GM18858 (cell line): ENCODE measurements around the gene BTBD3.

ENCODE experiments used
- ATAC-seq: cut with Tn5 transposase; IDR thresholded peaks from one replicate; pipeline ENCODE4 v1.9.1; 2021; ENCODE audit not compliant: unreplicated experiment

The BTBD3 gene

DNA sequence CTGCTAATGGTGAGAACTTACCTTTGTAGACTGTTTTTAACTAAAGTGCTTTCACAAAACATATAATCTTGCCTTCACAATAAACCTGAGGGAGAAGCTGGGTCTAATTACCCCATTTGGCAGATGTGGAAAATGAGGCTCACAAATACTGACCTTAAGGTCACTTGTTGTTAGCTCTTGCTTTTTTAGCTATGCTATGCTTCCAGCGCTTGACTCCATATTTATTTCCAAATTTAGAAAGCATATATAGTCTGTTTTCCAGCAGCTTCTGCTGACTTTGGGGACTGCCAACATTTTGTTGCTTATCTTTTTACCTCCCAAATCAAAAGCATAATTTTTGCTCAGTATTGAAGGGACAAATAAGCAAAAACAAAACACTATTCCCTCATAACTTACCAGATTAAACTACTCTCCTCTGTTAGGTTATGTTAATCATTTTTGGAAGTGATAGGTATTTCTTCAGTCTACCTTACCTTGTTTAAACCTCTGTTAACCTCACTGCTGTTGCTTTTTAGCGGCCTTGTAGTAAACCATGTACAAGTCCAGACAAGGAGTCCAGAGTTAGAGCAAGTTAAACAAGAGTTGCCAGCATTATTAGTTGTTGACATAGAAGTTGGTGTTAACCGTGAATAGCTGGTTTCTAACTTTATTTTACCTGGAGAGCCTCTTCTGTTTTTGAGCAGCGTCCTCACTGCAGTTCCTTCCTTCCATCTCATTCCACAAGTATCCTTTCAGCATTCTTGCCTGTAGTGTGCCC lies 4.9 kb upstream of the BTBD3 start:
- ATAC-seq = no peak

DNA sequence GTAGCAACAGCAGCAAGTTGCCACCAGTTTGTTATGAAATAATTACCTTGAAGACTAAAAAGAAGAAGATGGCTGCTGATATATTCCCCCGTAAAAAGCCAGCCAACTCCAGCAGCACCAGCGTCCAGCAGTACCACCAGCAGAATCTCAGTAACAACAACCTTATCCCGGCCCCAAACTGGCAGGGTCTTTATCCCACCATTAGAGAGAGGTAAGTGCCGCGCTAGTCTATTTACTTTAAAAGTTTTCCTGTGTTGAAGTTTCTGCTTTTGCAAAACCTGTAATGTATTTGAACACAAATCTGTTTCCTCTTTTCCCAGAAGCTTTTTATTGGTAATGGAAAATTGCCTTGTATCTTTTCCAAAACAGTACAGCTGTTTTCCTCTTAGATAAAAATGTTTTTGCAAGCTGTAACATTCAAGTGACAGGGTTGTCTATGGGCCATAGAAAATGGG lies 725 bp downstream of the BTBD3 start:
- ATAC-seq = no peak

DNA sequence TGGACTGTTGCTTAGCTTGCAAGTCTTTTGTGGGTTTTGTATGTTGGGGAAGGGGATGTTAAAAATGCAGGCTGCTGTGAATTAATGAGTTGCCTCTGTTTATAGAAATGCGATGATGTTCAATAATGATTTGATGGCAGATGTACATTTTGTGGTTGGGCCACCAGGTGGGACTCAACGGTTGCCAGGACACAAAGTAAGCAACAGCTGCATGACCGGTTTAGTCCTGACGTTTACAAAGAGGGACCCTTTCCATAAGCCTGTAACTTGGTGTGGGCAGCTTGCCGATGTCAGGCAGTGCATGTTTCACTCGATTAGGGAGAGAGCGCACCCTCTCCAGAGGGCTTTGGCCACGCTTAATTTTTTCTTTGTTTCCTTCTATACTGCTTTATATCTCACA lies 1.3 kb downstream of the BTBD3 start:
- ATAC-seq = no peak

DNA sequence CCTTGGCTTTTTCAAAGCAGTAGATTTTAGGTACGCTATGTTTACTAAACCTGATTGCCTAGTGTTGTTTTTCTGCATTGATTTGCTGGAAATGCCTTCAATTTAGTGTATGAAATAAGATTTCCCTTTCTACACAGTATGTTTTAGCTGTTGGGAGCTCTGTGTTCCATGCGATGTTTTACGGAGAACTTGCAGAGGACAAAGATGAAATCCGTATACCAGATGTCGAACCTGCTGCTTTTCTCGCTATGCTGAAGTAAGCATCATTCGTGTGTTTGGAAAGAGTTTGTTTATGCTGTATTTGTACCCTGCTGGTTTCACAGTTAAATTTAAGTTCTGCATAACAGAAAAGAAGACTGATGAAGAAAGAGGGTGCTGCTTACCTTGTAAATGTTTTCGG lies 1.9 kb downstream of the BTBD3 start:
- no peak for ATAC-seq

DNA sequence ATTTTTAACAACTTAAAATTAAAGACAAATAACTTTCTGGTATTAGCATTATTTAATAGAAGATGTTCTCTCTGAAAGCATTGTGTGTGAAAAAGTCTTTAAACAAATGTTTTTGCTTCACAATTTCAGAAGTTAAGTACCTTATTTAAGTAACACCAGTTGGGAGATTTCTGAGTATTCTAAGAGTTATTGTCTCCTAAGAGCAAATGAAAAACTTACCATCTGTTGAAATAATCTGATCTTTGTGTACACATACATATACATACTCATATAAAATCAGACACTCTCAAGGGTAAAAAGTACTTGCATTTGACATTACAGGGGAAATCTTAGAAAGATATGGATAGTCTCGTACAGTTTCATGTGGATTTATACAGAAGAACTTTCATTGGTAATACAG lies 2.4 kb downstream of the BTBD3 start:
- ATAC-seq = no peak

DNA sequence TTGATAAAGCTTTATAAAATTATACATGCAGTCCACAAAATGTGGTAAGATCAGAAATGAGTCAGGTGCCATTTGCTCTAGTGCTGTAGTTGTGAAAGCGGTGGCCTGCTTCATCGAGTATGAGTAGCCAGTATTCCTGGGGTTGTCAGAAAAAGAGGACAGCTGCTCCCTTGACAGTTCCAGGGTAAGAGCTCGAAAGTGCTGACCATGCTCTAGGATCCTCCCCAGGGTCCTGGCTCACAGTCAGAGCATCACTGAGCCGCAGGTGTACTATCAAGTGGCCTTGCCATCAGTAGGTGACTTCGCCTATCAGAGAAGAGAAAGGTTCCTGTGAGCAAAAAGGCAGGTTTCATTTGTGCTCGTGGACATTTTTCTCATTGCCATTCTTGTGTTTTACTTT lies 3.6 kb downstream of the BTBD3 start:
- no peak for ATAC-seq

DNA sequence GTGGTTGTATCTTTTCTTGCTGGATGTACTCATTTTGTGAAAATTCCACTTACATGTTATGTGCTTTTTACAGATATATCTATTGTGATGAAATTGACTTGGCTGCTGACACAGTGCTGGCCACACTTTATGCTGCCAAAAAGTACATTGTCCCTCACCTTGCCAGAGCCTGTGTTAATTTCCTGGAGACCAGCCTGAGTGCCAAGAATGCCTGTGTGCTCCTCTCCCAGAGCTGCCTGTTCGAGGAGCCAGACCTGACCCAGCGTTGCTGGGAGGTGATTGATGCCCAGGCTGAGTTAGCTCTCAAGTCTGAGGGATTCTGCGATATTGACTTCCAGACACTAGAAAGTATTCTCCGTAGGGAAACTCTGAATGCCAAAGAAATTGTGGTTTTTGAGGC lies 4.9 kb downstream of the BTBD3 start:
- no peak for ATAC-seq

DNA sequence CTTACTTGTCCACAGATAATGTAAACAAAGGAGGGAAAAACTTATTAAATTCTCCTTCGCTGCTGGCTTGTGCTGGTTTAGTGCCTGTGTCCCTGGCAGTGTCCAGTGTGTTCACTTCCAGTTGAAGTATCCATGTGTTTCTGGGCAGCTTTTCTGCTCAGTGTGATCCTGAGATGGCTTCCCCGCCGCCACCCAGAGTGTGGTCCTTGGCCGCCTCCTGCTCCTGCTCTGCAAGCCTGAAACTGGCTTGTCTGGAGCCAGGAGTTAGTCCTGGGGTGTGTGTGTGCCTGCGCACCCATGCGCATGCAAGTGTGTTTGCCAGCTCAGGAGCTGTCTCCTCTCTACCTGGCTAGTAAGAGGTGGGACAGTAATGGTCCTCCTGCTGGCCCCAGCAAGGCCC lies 7.2 kb downstream of the BTBD3 start:
- ATAC-seq = no peak

DNA sequence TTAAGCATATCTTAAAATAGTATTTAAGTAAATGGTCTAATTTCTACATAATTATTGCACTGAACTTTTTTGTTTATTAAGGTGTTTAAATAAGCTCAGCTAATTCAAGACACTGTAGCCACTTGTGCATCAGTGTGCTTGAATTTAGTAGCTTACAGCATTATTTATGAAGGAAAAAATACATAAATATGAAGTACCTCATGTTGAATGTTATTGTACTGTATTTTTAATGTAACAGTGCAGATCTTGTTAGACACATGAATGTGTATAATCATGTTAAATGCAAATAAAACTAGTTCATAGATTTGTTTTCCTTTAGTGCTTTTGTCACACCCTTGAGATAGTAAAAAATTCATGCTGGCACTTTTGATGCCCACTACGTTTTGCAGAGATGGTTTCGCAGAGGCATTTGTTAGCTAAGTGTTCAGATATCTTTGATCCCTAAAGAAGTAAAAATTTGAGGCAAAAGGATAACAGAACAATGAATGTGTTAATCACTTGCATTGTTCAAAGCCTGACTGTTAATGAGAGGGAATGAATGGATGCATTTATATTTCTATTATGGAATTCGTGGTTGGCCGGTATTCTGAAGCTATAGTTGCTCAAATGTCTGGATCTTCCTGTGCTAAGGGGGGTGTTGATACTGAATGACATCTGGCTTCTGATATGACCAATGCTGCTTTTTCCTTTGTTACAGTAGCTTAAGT lies 8.8 kb downstream of the BTBD3 start:
- ATAC-seq = no peak

DNA sequence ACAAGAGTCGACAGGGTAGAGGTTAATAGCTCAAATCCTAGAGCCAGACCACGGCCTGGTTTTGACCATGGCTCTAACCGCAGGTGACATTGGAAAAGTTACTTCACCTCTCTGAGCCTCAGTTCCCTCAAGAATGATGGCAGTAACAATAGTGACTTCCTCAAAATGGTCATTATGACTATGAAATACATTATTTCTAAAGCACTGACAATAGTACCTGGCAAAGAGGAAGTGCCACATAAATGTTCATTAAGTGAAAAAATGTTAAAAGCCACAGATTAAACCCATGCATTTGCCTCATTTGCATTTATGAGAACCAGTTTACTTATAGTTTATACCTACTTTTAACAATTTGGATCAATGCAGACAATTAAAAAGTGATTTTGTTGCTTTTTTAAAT lies 12.3 kb downstream of the BTBD3 start:
- no peak for ATAC-seq

DNA sequence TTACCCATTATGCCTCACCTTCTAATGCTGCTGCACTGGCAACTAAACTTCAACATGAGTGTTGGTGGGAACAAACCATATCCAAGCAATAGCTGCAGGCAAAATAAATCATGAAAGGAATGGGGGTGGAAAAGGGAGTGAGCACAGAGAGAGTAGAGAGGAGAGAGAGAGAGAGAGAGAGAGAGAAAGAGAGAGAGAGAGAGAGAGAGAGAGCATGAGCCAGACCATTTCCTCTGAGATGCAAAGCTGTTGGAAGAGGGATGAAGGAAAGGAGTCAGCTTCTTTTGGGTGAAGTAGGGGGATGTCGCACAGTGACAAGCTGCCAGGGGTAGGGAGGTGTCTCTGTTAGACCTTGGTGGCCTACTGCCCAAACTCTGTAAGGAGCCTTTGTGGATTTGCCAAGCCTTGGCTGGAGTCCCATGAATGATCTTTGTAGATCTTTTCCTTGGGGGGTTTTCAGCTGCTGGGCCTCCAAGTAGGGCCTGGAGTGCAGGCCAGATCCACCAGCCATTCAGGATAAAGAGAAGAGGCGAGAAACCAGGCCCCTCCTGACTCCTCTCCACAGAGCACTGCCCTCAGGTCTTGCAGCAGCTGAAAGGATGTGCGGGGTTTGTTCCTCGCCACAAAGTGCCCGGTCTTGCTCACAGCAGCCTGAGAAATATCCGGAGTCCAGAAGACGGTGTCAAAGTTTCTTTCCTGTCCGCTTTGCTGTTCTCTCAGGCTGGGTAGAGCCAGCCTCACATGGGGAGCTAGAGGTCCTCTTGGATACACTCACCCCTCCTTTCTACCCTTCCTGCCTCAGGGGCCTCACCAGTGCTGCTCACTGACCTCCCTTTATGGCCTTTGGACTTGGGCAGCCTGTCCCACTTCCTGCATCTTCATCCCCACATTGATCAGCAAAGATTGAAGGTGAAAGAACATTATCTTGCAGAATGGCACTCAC lies 17.8 kb downstream of the BTBD3 start:
- ATAC-seq = no peak

DNA sequence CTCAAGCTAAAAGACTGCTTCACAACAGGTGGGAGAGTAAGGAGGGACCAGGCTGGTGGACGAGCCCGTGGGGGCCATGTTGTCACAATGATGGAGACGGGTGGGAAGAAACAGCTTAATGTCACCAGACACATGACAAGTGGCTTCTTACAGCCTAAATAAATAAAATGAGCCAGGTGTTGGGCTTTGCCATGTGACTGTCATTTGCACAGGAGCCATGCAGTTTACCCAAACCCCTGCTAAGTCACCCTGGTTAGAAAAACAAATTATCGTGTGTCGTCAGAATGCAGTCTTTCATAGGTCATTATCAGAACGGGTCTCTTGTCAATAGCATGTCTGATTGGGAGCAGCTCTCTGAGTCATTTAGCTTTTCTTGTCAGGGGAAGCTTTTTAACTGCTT lies 18.5 kb downstream of the BTBD3 start:
- ATAC-seq = no peak

DNA sequence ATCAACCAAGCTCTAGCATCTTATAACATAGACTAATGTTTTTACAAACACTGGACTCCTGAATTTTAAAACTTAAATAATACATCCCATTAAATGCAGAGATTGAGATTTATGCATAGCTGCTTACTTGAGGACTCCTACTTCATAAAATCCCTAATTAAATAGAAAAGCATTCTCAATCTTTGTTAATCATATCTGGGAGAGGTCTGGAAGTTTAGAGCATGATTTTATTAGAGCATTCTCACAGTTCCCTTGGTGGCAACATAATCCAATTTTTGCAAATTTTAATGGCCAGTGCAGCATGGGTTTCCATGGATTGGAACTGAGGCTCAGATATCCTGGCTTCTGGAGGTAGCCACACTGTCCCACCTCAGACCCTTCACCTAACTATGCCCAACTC lies 19.5 kb downstream of the BTBD3 start:
- ATAC-seq = no peak

DNA sequence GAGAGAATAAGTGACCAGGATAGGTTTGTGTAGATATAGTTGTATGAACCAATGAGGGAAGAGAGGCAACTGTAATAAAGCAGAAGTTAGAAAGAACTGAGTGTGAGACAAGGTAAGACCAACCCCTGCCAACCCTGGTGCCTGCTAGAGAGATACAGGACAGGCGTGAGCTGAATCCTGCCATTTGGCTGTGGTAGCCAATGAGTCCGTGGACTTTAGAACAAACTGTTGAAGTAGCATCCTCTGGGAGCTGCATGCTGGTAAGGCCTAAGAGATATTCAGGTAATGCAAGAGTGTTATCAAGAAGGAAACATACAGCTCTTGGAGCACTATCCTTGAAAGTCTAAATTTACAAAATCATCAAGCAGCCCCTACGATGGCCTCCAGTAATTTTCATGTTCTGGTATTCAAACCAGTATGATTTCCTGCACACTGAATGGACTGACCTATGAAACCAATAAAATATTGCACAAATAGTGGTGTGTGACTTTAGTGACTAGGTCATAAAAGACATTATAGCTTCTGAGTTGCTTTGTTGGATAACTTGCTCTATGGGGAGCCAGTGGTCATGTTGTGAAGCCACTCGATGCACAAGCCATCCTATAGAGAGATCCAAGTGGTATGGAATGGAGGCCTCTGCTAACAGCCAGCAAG lies 24.0 kb downstream of the BTBD3 start:
- ATAC-seq = no peak

DNA sequence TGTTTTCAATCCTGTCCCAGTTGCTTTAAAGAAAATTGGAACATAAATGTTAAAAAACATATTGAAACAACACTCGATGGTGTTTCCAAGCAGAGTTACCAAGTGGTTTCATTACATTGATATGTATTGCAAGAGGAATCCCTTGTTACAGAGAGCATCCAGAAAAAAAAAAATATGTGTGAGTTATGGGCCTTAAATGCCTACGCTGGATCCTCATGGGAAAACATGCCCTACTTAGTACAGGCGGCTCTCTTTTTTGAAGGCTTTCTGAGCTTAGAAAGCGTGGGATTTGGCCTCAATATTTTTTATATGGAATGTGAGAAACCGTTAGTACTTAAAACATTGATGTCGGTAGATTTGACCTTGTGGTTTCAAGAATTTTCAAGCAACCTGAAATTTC lies 26.1 kb downstream of the BTBD3 start:
- ATAC-seq = no peak

DNA sequence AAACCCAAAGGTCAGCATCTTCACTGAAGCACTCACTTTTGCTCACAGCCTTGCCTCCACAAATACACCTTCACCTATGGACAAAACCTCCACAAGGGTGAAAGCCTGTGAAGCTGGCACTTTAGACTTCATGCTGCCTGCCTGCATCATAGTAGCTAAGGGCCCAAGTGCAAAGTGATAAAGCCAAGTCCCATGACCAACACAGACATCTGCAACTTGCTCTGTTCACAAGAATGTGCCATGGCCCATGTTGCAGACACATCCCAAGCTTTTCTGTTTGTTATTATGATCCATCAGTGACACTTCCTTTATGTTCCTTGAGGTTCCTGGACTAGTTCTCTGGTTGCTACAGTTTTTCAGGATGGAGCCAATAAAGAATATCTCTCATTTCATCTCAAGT lies 31.1 kb downstream of the BTBD3 start:
- ATAC-seq = no peak

DNA sequence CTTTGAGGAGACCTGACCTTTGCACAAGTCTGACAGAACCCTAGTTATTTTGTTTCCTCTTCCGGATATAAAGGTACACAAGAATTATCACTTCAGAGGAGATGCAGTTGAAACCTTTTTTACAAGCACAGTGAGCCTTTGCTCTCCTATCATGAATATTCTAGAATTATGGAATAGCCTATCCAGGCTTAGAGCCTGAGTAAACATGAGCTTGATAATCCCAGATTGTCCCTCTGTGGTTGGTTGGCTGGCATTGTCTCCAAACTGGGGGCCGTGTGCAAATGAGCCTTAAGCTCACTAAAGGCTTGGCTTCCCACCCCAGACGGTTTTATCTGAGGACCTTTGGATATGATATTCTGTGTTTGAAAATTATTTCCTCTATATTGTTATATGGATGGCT lies 32.0 kb downstream of the BTBD3 start:
- no peak for ATAC-seq

DNA sequence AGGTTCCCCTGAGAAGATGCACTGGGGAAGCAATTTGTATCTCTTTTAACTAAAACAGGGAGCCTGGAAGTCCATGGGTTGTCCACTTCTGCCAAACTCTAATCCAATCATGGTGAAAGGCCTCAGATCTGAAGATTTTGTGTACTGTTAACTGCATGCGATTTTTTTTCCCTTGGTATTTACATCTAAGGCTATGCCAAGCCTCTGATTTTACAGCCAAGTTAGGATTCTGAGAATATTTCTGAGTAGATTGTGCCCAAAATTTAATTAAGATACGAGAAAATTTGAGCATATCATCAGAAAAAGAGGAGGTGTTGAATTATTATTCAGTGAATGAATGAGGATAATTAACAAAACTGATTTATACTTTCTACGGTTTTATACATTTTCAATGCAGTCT lies 34.0 kb downstream of the BTBD3 start:
- ATAC-seq = no peak

DNA sequence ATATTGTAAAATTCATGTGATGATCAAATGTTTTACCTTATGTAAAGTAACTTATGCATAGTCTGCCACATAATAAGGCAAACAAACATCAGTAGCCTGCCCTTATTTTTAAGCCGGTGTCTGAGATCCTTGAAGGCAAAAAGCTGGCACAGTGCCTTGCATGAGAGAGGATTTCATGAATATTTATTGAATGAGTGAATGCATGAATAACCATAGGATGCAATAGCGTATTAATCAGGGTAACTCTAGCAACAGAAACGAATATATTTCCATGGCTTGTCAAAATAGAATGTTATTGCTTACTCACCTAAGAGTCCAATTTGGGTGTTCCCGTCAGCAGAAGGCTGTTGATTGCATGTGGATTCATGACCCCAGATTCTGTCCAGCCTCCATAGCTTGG lies 34.9 kb downstream of the BTBD3 start:
- ATAC-seq = no peak

DNA sequence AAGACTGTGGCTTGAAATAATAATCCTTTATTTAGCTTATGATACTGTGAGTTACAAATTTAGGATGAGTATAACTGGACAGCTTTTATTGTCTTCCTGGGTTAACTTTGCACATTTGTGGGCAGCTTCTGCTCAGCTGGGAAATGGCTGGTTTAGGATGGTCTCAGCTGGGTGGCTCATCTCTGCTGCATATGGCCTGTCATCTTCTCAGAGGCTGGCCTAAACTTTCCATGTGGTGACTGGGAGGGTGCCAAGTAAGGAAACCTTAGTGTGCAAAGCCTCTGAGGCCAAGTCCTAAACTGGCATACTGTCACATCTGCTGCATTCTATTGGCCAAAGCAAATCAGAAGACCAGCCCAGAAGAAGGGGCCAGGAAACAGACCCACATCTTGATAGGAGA lies 40.2 kb downstream of the BTBD3 start:
- no peak for ATAC-seq

DNA sequence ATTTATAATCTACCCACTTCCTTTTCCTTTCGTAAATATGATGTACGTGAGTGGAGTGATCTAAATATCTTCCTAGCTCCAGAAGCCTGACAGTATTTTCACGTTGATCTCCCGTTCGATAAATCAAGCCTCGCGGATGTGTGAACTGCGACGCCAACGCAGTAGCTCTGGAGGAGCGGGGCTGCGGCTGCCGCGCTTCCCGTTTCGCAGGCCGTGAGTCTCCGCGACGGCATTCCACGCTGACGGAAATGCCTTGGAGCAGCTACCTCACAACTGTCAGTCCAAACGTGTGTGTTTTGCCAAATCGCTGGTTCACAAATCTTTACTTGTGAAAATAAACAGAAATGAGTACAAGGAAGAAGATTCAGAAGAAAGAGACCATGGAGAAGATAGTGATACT lies 41.2 kb downstream of the BTBD3 start:
- ATAC-seq = no peak
